Measurements from ENCODE around the gene BTBD2. TPM values are rescaled to one million over a fixed set of nuclear protein-coding genes. Genes with fewer than 3 reads are reported as not detected.

BTBD2 gene
- 10 to 100 TPM; 74.1 to 95.6 (median 84.7) TPM for total RNA-seq (2021; fragmentation: NEBNext Ultra II Directional; extraction: Animal tissue kit (Norgen Biotek cat#: 25700))
- long read RNA-seq, partial matches to known transcripts: 6 of 8 reads
- long read RNA-seq, other reads (novel, unspliced or antisense): 0 of 8 reads

GRCh38 chr19:2015608-2015950, at the start of gene BTBD2:
Gene BTBD2 (minus strand): TSS chr19:2015714. CDS start chr19:2015703, 11 bp downstream.
- DNase-seq: no peak
- TF ChIP-seq CTCF (IDR thresholded peaks at IDR 0.05): no peak
- Mint-ChIP-seq H3K4me1 (ENCODE audit: low read depth) (no peaks in the 10 kb centered on the region), H3K36me3 (ENCODE audit: low read depth) (peaks cover 8% of the 10 kb centered on the region; the same call in 1 of the 2 replicates), H3K9me3 (no peaks in the 10 kb centered on the region), H3K4me3 (peak within 1 kb of the TSS; percentile 83), H3K27me3 (ENCODE audit: insufficient read depth) (peaks cover 3% of the 10 kb centered on the region), H3K27ac (peak within 1 kb of the TSS; percentile 18; the same call in 1 of the 2 replicates)

GRCh38 chr19:2064788-2065524, 49.4 kb upstream of the BTBD2 start:
- no peaks in the 10 kb centered on the region for H3K9me3 Mint-ChIP-seq
- peak; percentile 24 for TF ChIP-seq CTCF (IDR thresholded peaks at IDR 0.05)
- H3K4me1 Mint-ChIP-seq (ENCODE audit: low read depth): peaks cover 30% of the 10 kb centered on the region
- H3K27ac Mint-ChIP-seq: peak overlapping the region; percentile 42; the same call in 1 of the 2 replicates
- H3K36me3 Mint-ChIP-seq (ENCODE audit: low read depth): no peaks in the 10 kb centered on the region
- peaks cover 1% of the 10 kb centered on the region for H3K27me3 Mint-ChIP-seq (ENCODE audit: insufficient read depth)
- no peak overlapping the region for H3K4me3 Mint-ChIP-seq
- no peak for DNase-seq

- no peak for TF ChIP-seq CTCF (IDR thresholded peaks at IDR 0.05)
- no peaks in the 10 kb centered on the region for H3K9me3 Mint-ChIP-seq
- DNase-seq: no peak
- H3K27ac Mint-ChIP-seq: no peak overlapping the region
- H3K36me3 Mint-ChIP-seq (ENCODE audit: low read depth): no peaks in the 10 kb centered on the region
- peaks cover 34% of the 10 kb centered on the region for H3K4me1 Mint-ChIP-seq (ENCODE audit: low read depth)
- no peak overlapping the region for H3K4me3 Mint-ChIP-seq
- peaks cover 1% of the 10 kb centered on the region for H3K27me3 Mint-ChIP-seq (ENCODE audit: insufficient read depth)
Observed at GRCh38 chr19:2064395-2064787, 48.9 kb upstream of the BTBD2 start.

GRCh38 chr19:2063824-2064223, 48.3 kb upstream of the BTBD2 start:
- Mint-ChIP-seq H3K27me3 (ENCODE audit: insufficient read depth) (peaks cover 1% of the 10 kb centered on the region), H3K4me1 (ENCODE audit: low read depth) (peaks cover 39% of the 10 kb centered on the region), H3K4me3 (no peak overlapping the region), H3K9me3 (no peaks in the 10 kb centered on the region), H3K27ac (no peak overlapping the region), H3K36me3 (ENCODE audit: low read depth) (no peaks in the 10 kb centered on the region)
- no peak for TF ChIP-seq CTCF (IDR thresholded peaks at IDR 0.05)
- no peak for DNase-seq

- peaks cover 1% of the 10 kb centered on the region for H3K27me3 Mint-ChIP-seq (ENCODE audit: insufficient read depth)
- H3K27ac Mint-ChIP-seq: peak overlapping the region; percentile 92
- DNase-seq: no peak
- no peak for TF ChIP-seq CTCF (IDR thresholded peaks at IDR 0.05)
- no peaks in the 10 kb centered on the region for H3K9me3 Mint-ChIP-seq
- no peaks in the 10 kb centered on the region for H3K36me3 Mint-ChIP-seq (ENCODE audit: low read depth)
- H3K4me1 Mint-ChIP-seq (ENCODE audit: low read depth): peaks cover 39% of the 10 kb centered on the region
- peak overlapping the region; percentile 91 for H3K4me3 Mint-ChIP-seq
Observed at GRCh38 chr19:2062770-2063169, 47.3 kb upstream of the BTBD2 start.

All from HFFc6 (cell line).